Activated CD4-positive, alpha-beta T cell treated with anti-CD3 and anti-CD28 coated beads, Interleukin-10, Interleukin-2, amounts not matched to agents 100 ng/mL and 50 ng/mL, durations not matched to agents 16 hours and 8 hours (primary cell): ENCODE results near the gene MRPL36.

Experiments
- DNase-seq: peaks from one replicate; pipeline ENCODE4 v3.0.0-alpha.2; 2020

MRPL36 gene

GRCh38 chr5:1762883-1763547, 36.6 kb downstream of the MRPL36 start:
- no peak for DNase-seq

DNA sequence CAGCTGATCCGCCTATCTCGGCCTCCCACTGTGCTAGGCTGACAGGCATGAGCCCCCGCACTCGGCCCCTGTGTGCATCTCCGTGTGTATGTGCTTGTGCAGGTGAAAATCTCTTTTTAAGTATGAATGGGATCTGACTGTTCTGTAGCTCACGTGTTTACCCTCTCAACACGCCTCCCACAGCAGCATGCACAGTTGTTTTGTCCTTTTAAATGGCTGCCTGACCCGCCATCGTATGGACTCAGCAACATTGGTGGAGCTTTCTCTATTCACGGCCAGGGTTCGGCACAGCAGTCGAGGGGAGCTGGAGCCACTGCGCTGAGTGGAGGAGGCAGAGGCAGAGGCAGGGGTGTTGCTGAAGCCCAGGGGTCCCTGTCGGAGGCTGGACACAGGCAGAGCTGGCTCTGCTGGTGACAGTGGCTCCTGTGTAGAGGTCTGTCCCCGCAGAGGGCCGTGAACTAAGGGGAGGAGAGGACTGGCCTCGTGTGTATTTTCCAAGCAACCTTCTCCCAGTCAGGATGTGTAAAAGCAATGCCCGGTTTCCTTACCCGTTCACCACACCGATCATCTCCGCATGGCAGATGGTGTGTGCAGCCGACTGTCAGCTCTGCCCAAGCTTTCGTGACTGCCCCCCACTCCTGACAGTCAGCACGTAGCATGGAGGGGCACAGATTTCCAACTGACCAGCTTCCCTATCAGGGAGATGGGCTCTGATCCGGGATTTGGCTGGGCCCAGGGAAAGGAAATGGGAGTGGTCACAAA, 37.3 kb downstream of the MRPL36 start:
- DNase-seq, result no peak

- DNase-seq, result no peak
These were observed 38.2 kb downstream of the MRPL36 start for GRCh38 chr5:1761453-1761755.

DNA sequence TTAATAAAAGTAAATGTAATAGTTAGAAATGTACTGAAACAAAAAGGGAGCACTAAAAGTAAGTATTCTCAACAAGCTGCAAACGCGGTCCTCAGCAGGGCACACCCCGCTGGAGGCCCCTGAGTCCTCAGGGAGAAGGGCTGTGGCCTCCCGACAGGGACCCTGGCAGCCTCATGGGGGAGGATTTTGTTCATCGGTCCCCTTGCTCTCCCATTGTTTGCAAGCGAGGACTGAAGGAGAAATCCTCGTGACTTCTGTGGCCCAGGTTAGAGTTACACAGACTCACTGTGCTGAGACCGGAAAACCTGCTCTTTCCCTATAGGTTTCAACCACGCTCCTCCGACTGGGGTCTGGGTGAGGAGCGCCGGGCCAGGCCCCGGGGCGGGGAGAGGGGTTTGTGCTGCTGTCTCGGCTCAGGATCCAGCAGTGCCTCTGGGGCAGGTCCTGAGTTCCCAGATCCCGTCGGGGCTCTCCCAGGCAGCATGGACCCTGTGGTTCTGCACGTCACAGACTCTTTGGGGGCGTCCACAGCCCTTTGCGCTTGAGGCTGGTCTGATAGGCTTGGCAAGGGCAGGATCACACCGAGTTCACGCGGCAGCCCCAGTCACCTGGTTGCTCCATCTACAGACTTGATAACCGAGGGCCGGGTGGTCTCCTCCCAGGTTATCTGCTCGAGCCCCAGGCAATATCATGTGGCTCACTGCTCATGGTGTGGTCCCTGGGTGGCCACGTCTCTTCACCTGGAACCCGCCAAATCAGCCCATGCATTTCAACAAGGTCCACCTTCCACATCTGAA, 38.8 kb downstream of the MRPL36 start:
- no peak for DNase-seq

DNA sequence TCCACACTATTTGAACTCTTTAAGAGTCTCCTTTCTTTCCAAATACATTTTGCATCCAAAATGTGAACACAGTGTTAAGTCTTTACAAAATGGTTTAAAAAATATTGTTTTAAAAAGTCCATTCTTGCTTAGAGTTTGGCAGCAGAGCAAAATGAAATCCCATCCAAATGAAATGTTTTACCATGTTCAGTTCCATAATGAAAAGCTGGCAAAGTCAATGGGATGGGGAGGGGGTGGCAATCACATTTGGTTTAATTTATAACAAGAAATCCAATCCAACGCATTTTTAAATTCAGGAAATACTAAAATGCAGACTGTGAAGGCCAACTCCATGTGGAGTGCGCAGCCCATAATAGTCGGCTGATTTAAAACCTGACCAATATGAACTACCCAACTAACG, 39.4 kb downstream of the MRPL36 start:
- no peak for DNase-seq

DNA sequence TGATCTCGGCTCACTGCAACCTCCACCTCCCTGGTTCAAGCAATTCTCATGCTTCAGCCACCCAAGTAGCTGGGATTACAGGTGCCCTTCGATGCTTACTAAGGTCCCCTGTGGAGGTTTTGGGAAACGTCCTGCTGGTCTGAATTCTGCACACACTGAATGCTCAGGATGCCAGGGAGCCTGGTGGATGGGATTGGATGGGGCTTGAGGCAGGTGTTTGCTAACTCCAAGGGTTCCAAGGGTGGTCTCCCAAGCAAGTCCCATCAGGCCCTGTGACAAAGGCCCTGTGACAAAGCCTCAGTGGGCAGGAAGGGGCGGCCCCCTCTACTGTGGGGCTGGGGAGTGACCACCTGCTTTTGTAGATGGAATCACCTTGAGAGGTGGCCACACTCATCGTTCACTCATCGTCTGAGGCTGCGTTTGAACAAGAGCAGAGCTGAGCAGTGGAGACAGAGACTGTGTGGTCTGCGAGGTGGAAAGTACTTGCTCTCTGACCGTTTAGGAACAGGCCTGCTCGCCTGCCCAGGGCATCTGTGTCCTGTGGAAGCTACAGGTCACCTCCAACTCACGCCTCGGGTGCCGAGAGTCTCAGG, 40.2 kb downstream of the MRPL36 start:
- DNase-seq, result no peak

GRCh38 chr5:1758574-1758973, 41.1 kb downstream of the MRPL36 start:
- DNase-seq, result no peak

GRCh38 chr5:1757511-1757910, 42.1 kb downstream of the MRPL36 start:
- no peak for DNase-seq

DNA sequence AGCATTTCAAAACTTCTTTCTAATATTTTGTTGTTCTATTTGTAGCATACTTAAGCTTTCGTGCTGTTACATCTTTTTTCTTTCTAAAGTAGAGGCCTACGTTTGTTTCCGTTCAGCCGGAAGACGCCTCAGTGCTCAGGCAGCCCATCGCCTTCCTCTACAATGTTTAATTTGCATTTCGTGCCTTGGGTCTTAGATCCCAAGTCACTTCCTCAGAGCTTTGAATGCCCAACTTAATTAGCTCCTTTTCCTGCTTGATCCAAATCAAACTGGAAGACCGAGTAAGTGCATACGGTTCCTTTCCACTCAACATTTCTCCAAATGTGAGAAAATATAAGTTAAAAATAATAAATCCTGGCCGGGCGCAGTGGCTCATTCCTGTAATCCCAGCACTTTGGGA, 43.2 kb downstream of the MRPL36 start:
- DNase-seq, result no peak

DNA sequence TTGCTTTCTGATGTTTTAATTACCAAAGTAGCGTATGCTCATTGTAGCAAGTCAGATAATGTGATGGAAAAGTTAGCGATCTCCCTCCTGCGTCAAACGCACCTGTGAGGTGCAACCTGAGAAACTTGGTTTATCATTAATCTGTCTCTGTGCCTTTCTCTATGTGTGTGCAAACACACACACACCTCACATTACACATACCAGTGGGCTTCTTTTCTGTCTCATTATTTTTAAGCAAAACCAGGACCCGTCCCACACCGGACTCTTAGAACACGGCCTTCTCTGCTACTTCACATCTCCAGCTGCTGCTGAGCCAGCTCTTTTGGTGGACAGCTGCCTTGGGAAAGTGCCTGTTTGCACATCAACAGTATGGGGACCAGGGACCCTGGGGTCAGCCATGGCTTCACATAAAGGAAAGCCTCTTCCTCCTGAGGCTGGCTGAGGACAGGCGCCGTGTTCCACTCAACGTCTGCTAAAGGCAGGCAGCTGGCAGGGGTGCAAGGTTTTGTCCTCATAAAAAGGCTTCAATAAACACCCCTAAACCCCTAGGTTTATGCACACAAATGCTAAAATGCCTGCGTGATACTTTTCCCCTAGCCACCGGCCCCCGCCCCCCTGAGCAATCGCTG, 44.2 kb downstream of the MRPL36 start:
- DNase-seq, result no peak

DNA sequence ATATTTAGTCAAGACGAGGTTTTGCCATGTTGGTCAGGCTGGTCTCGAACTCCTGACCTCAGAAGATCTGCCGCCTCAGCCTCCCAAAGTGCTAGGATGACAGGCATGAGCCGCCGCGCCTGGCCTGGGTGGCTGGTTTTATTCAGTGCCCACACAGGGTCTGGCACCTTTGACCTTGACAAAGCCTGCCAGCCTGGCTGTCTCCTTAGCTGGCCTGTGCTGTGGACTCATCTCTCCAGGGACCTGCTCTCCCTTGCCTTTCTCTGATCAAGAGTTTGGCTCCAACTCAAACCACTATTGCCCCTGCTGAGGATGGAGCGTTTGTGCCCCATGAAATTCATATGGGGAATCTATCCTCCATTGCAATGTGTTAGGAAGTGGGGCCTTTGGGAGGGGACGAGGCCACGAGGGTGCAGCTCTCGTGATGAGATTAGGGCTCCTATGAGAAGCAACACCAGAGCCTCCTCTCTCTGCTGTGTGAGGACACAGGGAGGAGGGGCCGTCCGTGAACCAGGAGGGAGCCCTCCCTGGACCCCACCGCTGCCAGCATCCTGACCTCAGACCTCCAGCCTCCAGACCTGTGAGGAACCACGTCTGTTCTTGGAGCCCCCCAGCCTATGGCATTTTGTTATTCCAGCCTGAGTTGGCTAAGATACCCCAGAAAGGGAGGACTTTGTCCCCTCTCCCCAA, 45.0 kb downstream of the MRPL36 start:
- DNase-seq, result no peak

GRCh38 chr5:1753490-1753889, 46.1 kb downstream of the MRPL36 start:
- DNase-seq, result no peak

DNA sequence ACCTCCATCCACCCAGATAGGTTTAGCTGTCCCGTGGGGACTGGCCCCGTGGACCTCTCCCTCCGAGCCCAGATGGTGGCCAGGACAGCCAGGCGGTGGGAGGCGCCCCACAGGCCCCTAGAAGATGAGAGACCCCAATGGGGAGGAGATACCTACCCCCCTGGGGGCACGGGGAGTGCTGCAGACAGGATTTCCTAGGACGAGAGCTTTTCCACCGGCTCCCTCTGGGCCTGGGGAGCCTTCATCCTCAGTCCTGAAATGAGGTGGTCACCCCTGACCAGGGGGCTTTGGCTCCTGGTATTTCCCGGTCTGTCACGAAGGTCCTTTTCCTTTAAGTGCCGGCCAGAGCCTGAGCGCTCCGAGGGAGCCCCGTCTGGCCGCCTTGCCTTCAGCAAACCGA, 46.8 kb downstream of the MRPL36 start:
- DNase-seq, result no peak

- DNase-seq, result no peak
These were observed 47.5 kb downstream of the MRPL36 start for GRCh38 chr5:1751864-1752822.

DNA sequence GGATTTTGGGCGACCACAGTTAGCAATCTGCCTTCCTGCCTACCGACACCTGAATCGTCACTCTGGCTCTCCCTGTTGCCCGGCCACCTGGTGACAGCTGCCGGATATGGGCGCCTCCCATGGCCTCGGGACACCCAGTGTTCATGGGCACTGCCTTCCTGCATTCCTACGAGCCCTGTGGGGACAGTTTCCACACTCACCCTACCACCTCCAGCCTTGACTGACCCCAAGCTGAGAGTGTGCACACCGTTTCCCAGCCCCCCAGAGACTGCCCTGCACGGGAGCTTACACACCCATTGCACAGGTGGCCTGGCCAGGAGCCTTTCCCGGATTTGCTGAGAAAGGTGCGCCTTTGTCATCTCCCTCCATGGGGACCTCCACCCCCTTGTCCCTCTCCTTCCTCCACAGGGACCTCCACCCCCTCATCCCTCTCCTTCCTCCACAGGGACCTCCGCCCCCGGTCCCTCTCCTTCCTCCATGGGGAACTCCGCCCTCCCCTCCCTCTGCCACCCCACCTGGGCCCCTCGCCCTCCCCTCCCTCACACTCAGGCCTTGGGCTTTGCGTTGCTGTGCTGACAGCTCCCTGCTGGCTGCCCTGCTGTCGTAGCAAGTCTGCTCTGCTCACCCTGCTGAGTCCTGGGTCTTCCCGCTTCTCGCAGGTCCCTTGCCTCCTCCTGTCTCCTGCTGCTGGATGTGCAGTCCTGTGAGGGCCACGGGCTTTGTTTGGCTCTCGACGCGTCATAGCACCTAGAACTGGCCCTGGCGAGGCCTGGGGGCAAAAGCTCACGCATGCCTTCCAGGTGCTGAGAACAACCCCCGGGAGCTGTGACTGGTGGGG, 48.4 kb downstream of the MRPL36 start:
- no peak for DNase-seq

- DNase-seq, result no peak
These were observed 49.2 kb downstream of the MRPL36 start for GRCh38 chr5:1750469-1750868.

GRCh38 chr5:1749346-1750124, 50.1 kb downstream of the MRPL36 start:
- DNase-seq, result no peak

DNA sequence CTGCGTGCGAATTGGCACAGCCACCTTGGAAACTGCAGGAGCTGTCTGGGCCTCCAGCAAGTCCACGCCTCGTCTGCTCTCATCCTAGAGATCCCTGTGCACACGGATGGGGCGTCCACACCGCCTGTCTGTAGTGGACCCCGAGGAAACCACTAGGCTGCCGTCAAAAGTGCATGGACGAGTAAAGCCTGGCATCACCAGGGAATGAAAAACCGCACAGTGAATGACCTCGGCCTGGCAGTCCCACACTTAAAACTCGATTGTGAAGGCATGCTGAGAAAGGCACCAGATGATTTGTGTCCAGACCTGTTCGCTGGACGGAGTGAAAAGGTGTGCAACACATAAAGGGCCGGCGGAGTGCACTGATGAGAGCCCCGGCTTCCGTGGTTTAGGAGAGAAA, 50.8 kb downstream of the MRPL36 start:
- DNase-seq, result no peak
